PC-3 (cell line): ENCODE results near the gene RTP4. TPM values are rescaled to one million over a fixed set of nuclear protein-coding genes. Genes with fewer than 3 reads are reported as not detected.

Source experiments
- ATAC-seq: fragments of 200-7000 bp; cut with Tn5 transposase; 2 replicates; pipeline ENCODE4 v1.9.1; 2020; ENCODE audit warnings: mild to moderate bottlenecking, moderate library complexity
- BruUV-seq: library from RNA; stranded (reverse); fragments of 400-500 nt; replicated peaks from 2 replicates; lab custom pipeline; 2021; lab: Mats Ljungman, UMichigan
- CTCF ChIA-PET: fragments of 300-600 bp; sonication (Branson Sonifier 250); formaldehyde crosslinking; loops from one replicate; lab custom pipeline; 2022; ENCODE audit warnings: antibody characterized with exemption; lab: Charles Lee
- POLR2A ChIA-PET: fragments of 300-600 bp; sonication (Branson Sonifier 250); formaldehyde crosslinking; loops from one replicate; lab custom pipeline; 2022; ENCODE audit warnings: antibody characterized with exemption; ENCODE audit not compliant: unreplicated experiment; lab: Charles Lee
- DNase-seq: peaks from one replicate; pipeline ENCODE4 v3.0.0-alpha.2; 2015
- H2AFZ ChIP-seq: fragments of 300-600 bp; sonication (generic); 2 replicates; pipeline ENCODE4 v1.6.0; 2016; ENCODE audit warnings: antibody characterized with exemption, low read length
- H3F3A ChIP-seq: fragments of 300-600 bp; sonication (generic); one replicate; pipeline ENCODE4 v1.6.0; 2017; ENCODE audit warnings: antibody characterized with exemption, low read length, control low read depth, mild to moderate bottlenecking; ENCODE audit not compliant: unreplicated experiment
- H3K27ac ChIP-seq: fragments of 300-600 bp; sonication (generic); 2 replicates; pipeline ENCODE4 v1.5.1; 2016; ENCODE audit warnings: mild to moderate bottlenecking, low read length
- H3K27me3 ChIP-seq: fragments of 300-600 bp; sonication (generic); 2 replicates; pipeline ENCODE4 v1.6.1; 2016; ENCODE audit warnings: low read length, mixed read lengths
- H3K36me3 ChIP-seq: fragments of 300-600 bp; sonication (generic); 2 replicates; pipeline ENCODE4 v1.6.1; 2016; ENCODE audit warnings: low read depth, mixed run types, low read length, mixed read lengths
- H3K4me1 ChIP-seq: fragments of 300-600 bp; sonication (generic); 2 replicates; pipeline ENCODE4 v1.5.1; 2016; ENCODE audit warnings: low read length; ENCODE audit not compliant: insufficient read depth
- H3K4me2 ChIP-seq: fragments of 300-600 bp; sonication (generic); 2 replicates; pipeline ENCODE4 v1.6.0; 2016; ENCODE audit warnings: low read length
- H3K4me3 ChIP-seq: fragments of 300-600 bp; sonication (generic); 2 replicates; pipeline ENCODE4 v1.5.1; 2016; ENCODE audit warnings: mild to moderate bottlenecking, low read length, mixed read lengths
- H3K79me2 ChIP-seq: fragments of 300-600 bp; sonication (generic); 2 replicates; pipeline ENCODE4 v1.6.1; 2017; ENCODE audit warnings: low read length, mixed read lengths
- H3K9ac ChIP-seq: fragments of 300-600 bp; sonication (generic); 2 replicates; pipeline ENCODE4 v1.6.0; 2016; ENCODE audit warnings: mild to moderate bottlenecking, low read length
- H3K9me2 ChIP-seq: fragments of 300-600 bp; sonication (generic); replicated peaks from 2 replicates; pipeline ENCODE4 v1.6.1; 2016; ENCODE audit warnings: mixed run types, low read length, mixed read lengths
- H3K9me3 ChIP-seq: fragments of 300-600 bp; sonication (generic); 2 replicates; pipeline ENCODE4 v1.6.1; 2016; ENCODE audit warnings: low read length, mixed read lengths
- H4K20me1 ChIP-seq: fragments of 300-600 bp; sonication (generic); 2 replicates; pipeline ENCODE4 v1.6.1; 2016; ENCODE audit warnings: low read length, mixed read lengths
- EZH2 ChIP-seq: fragments of 300-600 bp; sonication (generic); IDR thresholded peaks from one replicate; pipeline ENCODE4 v1.6.1; 2017; ENCODE audit warnings: antibody characterized with exemption, mild to moderate bottlenecking, low read length; ENCODE audit not compliant: unreplicated experiment
- EZH2phosphoT487 ChIP-seq: fragments of 300-600 bp; sonication (generic); IDR thresholded peaks from 2 replicates; pipeline ENCODE4 v1.6.1; 2018; ENCODE audit warnings: mild to moderate bottlenecking, antibody characterized with exemption, low read length, borderline replicate concordance
- intact Hi-C: fragments of 100-400 bp; cut with micrococcal nuclease; formaldehyde crosslinking; loops from 2 replicates; pipeline ENCODE4 v1.9.0; 2023
- total RNA-seq: library from RNA; depleted of rRNA; stranded (reverse); fragments of >200 nt; gene quantifications from 2 replicates; pipeline ENCODE4 v1.2.3, GENCODE V29; 2014
- TF ChIP-seq, protein P1 (sequence below): fragments of 300-600 bp; sonication (generic); conservative IDR thresholded peaks from 2 replicates; pipeline ENCODE4 v1.5.1; 2017; ENCODE audit warnings: antibody characterized with exemption, low read depth, mild to moderate bottlenecking, low read length

RTP4 gene
- total RNA-seq, 1 experiment from 2014 or later: 0.11 TPM

DNA sequence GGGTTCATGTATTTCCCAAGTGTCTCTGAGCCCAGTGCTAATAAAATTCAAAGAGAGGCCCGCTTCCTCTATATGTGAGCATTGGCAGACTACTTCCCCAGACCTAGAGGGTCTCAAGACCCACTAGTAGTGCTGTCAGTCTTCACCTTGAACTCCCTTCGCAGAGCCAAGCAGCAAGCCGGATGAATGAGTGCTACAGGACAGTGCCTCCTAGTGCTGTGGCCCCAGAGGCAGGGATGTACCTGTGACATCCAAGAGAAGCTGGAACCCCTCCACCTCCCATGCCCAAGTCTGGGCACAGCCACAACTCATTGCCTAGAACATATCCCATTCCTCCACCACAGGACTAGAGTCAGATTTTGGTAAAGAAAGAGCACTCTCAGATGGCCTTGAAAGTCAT lies 39.5 kb upstream of the RTP4 start:
- no peaks in the 10 kb centered on the region for H4K20me1 ChIP-seq
- no peaks in the 10 kb centered on the region for H3F3A ChIP-seq
- H3K4me2 ChIP-seq: no peak overlapping the region
- peaks cover 93% of the 10 kb centered on the region for H3K27me3 ChIP-seq
- ChIA-PET POLR2A (no interaction called here), CTCF (no interaction called here)
- H3K9me3 ChIP-seq: no peaks in the 10 kb centered on the region
- H2AFZ ChIP-seq: no peak overlapping the region
- H3K36me3 ChIP-seq: no peaks in the 10 kb centered on the region
- ATAC-seq (no peak), DNase-seq (no peak)
- H3K27ac ChIP-seq: no peak overlapping the region
- intact Hi-C loops: no loop called here
- BruUV-seq: no TSS peak
- H3K9me2 ChIP-seq: no peaks in the 10 kb centered on the region
- no peak for TF ChIP-seq EZH2phosphoT487
- TF ChIP-seq, protein P1, sequence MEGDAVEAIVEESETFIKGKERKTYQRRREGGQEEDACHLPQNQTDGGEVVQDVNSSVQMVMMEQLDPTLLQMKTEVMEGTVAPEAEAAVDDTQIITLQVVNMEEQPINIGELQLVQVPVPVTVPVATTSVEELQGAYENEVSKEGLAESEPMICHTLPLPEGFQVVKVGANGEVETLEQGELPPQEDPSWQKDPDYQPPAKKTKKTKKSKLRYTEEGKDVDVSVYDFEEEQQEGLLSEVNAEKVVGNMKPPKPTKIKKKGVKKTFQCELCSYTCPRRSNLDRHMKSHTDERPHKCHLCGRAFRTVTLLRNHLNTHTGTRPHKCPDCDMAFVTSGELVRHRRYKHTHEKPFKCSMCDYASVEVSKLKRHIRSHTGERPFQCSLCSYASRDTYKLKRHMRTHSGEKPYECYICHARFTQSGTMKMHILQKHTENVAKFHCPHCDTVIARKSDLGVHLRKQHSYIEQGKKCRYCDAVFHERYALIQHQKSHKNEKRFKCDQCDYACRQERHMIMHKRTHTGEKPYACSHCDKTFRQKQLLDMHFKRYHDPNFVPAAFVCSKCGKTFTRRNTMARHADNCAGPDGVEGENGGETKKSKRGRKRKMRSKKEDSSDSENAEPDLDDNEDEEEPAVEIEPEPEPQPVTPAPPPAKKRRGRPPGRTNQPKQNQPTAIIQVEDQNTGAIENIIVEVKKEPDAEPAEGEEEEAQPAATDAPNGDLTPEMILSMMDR: no peak
- TF ChIP-seq EZH2: no peak
- no peak overlapping the region for H3K9ac ChIP-seq
- H3K79me2 ChIP-seq: no peaks in the 10 kb centered on the region
- H3K4me3 ChIP-seq: no peak overlapping the region
- no peaks in the 10 kb centered on the region for H3K4me1 ChIP-seq

DNA sequence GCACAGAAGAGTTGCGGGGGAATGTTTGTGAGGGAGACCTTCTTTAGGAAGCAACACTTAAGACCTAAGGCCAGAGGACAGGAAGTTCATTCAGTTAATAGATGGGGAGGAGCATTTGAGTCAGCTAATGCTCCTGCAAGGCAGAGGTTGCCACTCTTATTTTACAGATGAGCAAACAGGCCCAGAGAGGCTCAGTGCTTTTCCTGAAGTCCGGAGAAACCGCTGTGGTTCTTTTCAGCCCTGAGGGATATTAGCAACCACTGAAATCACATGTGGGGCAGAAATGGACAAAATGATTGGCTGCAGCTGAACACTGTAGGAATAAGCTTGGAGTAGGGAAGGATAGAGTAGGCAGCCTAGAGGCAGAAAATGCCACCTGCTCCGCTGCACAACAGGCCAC lies 33.3 kb upstream of the RTP4 start:
- BruUV-seq: no TSS peak
- no peaks in the 10 kb centered on the region for H3K9me2 ChIP-seq
- no peak for TF ChIP-seq EZH2phosphoT487
- TF ChIP-seq, protein P1: no peak
- no peak for TF ChIP-seq EZH2
- ATAC-seq (no peak), DNase-seq (no peak)
- POLR2A ChIA-PET: no interaction called here
- H3K4me1 ChIP-seq: no peaks in the 10 kb centered on the region
- H3K4me3 ChIP-seq: no peak overlapping the region
- no peak overlapping the region for H3K4me2 ChIP-seq
- no peaks in the 10 kb centered on the region for H3F3A ChIP-seq
- CTCF ChIA-PET: no interaction called here
- peaks cover 90% of the 10 kb centered on the region for H3K27me3 ChIP-seq
- no peak overlapping the region for H3K9ac ChIP-seq
- intact Hi-C loops: no loop called here
- H3K36me3 ChIP-seq: no peaks in the 10 kb centered on the region
- no peaks in the 10 kb centered on the region for H3K9me3 ChIP-seq
- no peaks in the 10 kb centered on the region for H4K20me1 ChIP-seq
- H2AFZ ChIP-seq: no peak overlapping the region
- no peak overlapping the region for H3K27ac ChIP-seq
- H3K79me2 ChIP-seq: no peaks in the 10 kb centered on the region

DNA sequence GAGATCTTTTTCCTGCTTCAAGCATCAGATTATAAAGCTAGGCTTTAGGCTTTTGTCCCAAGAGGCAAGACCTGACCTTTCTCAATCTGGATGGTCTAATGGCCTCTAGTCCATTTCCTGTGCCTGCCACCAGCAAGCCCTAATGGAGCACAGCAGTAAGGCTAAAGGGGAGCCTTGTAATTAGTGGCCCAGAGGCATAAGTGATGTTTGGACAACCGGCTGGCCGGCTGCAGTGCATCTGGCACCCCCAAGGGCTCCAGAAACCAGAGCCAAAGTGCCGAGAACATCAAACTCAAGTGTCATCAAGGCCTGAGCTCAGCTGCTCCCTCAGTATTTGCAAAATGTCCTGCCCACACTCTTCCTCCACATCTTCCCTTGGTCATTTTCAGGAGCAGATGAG lies 31.9 kb upstream of the RTP4 start:
- Histone ChIP-seq H2AFZ (no peak overlapping the region), H3K27ac (no peak overlapping the region), H3K9ac (no peak overlapping the region), H4K20me1 (no peaks in the 10 kb centered on the region), H3K27me3 (peaks cover 90% of the 10 kb centered on the region), H3K79me2 (no peaks in the 10 kb centered on the region), H3K36me3 (no peaks in the 10 kb centered on the region), H3K4me2 (no peak overlapping the region), H3F3A (no peaks in the 10 kb centered on the region), H3K4me1 (no peaks in the 10 kb centered on the region), H3K9me3 (no peaks in the 10 kb centered on the region), H3K9me2 (no peaks in the 10 kb centered on the region), H3K4me3 (no peak overlapping the region)
- DNase-seq (no peak), ATAC-seq (no peak)
- no TSS peak for BruUV-seq
- CTCF ChIA-PET: no interaction called here
- intact Hi-C loops: no loop called here
- TF ChIP-seq, protein P1: no peak
- no peak for TF ChIP-seq EZH2phosphoT487
- TF ChIP-seq EZH2: no peak
- POLR2A ChIA-PET: no interaction called here
